22Rv1 (cell line): ENCODE results near the gene LMOD2.

ENCODE experiments used
- H3K27ac ChIP-seq: fragments of 450-650 bp; 2 replicates; pipeline ENCODE4 v1.5.1; 2017
- CTCF ChIP-seq: fragments of 450-650 bp; IDR thresholded peaks from 2 replicates; pipeline ENCODE4 v1.5.1; 2017; ENCODE audit warnings: mild to moderate bottlenecking
- ZFX ChIP-seq: fragments of 450-650 bp; IDR thresholded peaks from 2 replicates; pipeline ENCODE4 v1.6.1; 2017; ENCODE audit warnings: antibody characterized with exemption, borderline replicate concordance

The LMOD2 gene

GRCh38 chr7:123695944-123696677 lies 40.4 kb downstream of the LMOD2 start:
- TF ChIP-seq ZFX = no peak
- TF ChIP-seq CTCF = no peak
- H3K27ac ChIP-seq = no peak overlapping the region

- H3K27ac ChIP-seq = no peak overlapping the region
- TF ChIP-seq ZFX (no peak), CTCF (no peak)
Measured at GRCh38 chr7:123705211-123705901, 49.7 kb downstream of the LMOD2 start.

- H3K27ac ChIP-seq = no peak overlapping the region
- TF ChIP-seq ZFX = no peak
- no peak for TF ChIP-seq CTCF
Measured at GRCh38 chr7:123709525-123709924, 53.9 kb downstream of the LMOD2 start.

GRCh38 chr7:123710683-123711082 lies 55.0 kb downstream of the LMOD2 start:
- TF ChIP-seq ZFX = no peak
- TF ChIP-seq CTCF = no peak
- no peak overlapping the region for H3K27ac ChIP-seq

GRCh38 chr7:123711832-123712293 lies 56.2 kb downstream of the LMOD2 start:
- H3K27ac ChIP-seq = no peak overlapping the region
- TF ChIP-seq CTCF (no peak), ZFX (no peak)

GRCh38 chr7:123712619-123713018 lies 57.0 kb downstream of the LMOD2 start:
- TF ChIP-seq ZFX (no peak), CTCF (no peak)
- no peak overlapping the region for H3K27ac ChIP-seq
